Measurements from ENCODE around the gene KCNMA1. TPM values are rescaled to one million over a fixed set of nuclear protein-coding genes. Genes with fewer than 3 reads are reported as not detected.

The KCNMA1 gene
- total and polyA plus RNA-seq, 9 of the 15 experiments (the other 6 are each of a cell fraction or from before 2014, with no cell fraction given): 0.01 to 0.95 (median 0.15) TPM; not detected in 4

DNA sequence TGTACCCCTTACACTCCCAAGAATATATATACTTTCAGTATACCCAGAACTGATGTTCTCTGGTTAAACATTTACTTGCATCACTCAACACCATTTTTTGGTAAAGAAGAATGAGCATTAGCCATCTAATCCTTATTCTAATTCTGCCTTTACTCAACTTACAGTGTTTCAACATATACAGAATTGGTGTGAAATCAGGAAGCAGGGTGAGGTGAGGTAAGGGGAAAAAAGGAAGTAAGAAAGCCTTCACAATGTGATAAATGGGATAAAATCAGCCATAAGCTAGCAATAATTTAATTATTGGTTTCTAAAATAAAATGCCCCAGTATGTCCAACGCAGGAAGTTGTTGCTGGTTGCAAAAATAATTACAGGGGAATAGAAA, 605.4 kb downstream of the KCNMA1 start (continued):
- TF ChIP-seq, protein P1, sequence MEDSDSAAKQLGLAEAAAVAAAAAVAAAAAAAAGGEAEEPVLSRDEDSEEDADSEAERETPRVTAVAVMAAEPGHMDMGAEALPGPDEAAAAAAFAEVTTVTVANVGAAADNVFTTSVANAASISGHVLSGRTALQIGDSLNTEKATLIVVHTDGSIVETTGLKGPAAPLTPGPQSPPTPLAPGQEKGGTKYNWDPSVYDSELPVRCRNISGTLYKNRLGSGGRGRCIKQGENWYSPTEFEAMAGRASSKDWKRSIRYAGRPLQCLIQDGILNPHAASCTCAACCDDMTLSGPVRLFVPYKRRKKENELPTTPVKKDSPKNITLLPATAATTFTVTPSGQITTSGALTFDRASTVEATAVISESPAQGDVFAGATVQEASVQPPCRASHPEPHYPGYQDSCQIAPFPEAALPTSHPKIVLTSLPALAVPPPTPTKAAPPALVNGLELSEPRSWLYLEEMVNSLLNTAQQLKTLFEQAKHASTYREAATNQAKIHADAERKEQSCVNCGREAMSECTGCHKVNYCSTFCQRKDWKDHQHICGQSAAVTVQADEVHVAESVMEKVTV (CRISPR knock-in tag; IDR thresholded peaks at IDR 0.05): no peak
- no peak for TF ChIP-seq YY1 (IDR thresholded peaks at IDR 0.05; ENCODE audit: borderline replicate concordance in 1 of 3, control insufficient read depth in 1 of 3, extremely low read depth in 1 of 3, insufficient read depth in 3 of 3, insufficient read length in 1 of 3, insufficient replicate concordance in 2 of 3, low read depth in 1 of 3, low read length in 2 of 3)
- TF ChIP-seq, protein P2, sequence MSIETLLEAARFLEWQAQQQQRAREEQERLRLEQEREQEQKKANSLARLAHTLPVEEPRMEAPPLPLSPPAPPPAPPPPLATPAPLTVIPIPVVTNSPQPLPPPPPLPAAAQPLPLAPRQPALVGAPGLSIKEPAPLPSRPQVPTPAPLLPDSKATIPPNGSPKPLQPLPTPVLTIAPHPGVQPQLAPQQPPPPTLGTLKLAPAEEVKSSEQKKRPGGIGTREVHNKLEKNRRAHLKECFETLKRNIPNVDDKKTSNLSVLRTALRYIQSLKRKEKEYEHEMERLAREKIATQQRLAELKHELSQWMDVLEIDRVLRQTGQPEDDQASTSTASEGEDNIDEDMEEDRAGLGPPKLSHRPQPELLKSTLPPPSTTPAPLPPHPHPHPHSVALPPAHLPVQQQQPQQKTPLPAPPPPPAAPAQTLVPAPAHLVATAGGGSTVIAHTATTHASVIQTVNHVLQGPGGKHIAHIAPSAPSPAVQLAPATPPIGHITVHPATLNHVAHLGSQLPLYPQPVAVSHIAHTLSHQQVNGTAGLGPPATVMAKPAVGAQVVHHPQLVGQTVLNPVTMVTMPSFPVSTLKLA (conservative IDR thresholded peaks at IDR 0.05): no peak
- TF ChIP-seq, protein P3, sequence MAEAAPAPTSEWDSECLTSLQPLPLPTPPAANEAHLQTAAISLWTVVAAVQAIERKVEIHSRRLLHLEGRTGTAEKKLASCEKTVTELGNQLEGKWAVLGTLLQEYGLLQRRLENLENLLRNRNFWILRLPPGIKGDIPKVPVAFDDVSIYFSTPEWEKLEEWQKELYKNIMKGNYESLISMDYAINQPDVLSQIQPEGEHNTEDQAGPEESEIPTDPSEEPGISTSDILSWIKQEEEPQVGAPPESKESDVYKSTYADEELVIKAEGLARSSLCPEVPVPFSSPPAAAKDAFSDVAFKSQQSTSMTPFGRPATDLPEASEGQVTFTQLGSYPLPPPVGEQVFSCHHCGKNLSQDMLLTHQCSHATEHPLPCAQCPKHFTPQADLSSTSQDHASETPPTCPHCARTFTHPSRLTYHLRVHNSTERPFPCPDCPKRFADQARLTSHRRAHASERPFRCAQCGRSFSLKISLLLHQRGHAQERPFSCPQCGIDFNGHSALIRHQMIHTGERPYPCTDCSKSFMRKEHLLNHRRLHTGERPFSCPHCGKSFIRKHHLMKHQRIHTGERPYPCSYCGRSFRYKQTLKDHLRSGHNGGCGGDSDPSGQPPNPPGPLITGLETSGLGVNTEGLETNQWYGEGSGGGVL (CRISPR knock-in tag; IDR thresholded peaks at IDR 0.05): no peak
